ENCODE data around the gene NFATC1. TPM values are rescaled to one million over a fixed set of nuclear protein-coding genes. Genes with fewer than 3 reads are reported as not detected.

NFATC1 gene
- total RNA-seq, 2 donors from 2014 or later, result 1.6 to 4.3 TPM

GRCh38 chr18:79546781-79547272 lies 151.1 kb downstream of the NFATC1 start:
- DNase-seq, result no peak
- Histone ChIP-seq H3K36me3 (no peaks in the 10 kb centered on the region), H3K9me3 (no peaks in the 10 kb centered on the region), H3K9ac (ENCODE audit: low read depth in 2 of 2, low read length in 2 of 2) (no peak overlapping the region), H3K27me3 (no peaks in the 10 kb centered on the region), H3K4me1 (no peaks in the 10 kb centered on the region), H3K4me3 (no peak overlapping the region), H3K27ac (no peak overlapping the region)
- intact Hi-C loops (cut with DNase I), result no loop called here
- TF ChIP-seq, protein P1, sequence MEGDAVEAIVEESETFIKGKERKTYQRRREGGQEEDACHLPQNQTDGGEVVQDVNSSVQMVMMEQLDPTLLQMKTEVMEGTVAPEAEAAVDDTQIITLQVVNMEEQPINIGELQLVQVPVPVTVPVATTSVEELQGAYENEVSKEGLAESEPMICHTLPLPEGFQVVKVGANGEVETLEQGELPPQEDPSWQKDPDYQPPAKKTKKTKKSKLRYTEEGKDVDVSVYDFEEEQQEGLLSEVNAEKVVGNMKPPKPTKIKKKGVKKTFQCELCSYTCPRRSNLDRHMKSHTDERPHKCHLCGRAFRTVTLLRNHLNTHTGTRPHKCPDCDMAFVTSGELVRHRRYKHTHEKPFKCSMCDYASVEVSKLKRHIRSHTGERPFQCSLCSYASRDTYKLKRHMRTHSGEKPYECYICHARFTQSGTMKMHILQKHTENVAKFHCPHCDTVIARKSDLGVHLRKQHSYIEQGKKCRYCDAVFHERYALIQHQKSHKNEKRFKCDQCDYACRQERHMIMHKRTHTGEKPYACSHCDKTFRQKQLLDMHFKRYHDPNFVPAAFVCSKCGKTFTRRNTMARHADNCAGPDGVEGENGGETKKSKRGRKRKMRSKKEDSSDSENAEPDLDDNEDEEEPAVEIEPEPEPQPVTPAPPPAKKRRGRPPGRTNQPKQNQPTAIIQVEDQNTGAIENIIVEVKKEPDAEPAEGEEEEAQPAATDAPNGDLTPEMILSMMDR (IDR thresholded peaks at IDR 0.05), result no peak

DNA sequence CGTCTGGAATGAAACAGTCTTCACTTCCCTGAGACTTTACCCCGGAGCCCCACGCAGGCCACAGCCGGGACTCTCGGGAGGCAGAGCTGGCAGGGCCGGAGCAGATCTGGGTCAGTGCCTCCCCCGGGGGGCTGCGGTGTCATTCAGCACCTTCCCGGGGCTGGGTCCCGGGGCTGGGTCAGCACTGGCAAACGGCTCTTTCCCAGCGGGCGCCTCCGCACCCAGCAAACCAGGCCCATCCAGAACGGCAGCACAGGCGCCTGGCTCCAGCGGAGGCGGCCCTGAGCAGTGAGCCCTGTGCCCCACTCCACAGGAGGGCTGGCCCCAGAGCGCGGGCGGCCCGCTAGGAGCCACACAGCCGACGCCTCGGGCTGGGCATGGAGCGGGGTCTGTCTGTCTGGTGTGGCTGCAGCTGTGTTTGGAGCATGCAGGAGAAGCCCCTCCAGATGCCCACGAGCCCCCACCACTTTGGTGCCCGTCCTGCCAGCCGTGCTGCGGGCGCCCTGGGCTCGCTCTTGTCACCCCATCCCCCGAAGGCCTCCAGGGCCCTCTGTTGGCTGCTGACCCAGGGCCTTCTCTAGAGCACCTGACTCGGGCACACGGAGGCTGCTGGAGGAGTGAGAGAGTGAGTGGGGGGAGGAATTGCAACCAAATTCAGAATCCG lies 151.8 kb downstream of the NFATC1 start:
- H3K9ac ChIP-seq (ENCODE audit: low read depth in 2 of 2, low read length in 2 of 2), result no peak overlapping the region
- intact Hi-C loops (cut with DNase I), result no loop called here
- H3K4me3 ChIP-seq, result no peak overlapping the region
- H3K36me3 ChIP-seq, result no peaks in the 10 kb centered on the region
- no peaks in the 10 kb centered on the region for H3K27me3 ChIP-seq
- no peaks in the 10 kb centered on the region for H3K4me1 ChIP-seq
- no peaks in the 10 kb centered on the region for H3K9me3 ChIP-seq
- TF ChIP-seq, protein P1 (IDR thresholded peaks at IDR 0.05), result no peak
- DNase-seq, result no peak
- H3K27ac ChIP-seq, result no peak overlapping the region

DNA sequence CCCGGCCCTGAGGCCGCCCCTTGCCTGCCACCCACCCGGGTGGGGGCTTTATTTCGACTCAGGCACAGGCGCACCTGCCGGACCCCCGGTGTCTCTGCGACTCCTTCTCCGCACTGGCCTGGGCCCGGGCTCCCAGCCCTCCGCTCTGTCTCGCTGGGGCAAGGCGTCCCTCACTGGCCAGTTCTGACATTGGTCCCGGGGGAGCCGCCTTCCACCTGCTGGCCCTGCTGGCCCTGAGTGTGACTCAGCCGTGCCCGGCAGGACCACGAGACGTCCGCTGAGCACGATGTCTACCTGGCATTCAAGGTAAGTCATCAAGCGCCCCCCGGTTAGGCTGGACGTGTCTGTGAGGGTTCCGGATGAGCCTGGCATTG lies 152.3 kb downstream of the NFATC1 start:
- intact Hi-C loops (cut with DNase I), result no loop called here

DNA sequence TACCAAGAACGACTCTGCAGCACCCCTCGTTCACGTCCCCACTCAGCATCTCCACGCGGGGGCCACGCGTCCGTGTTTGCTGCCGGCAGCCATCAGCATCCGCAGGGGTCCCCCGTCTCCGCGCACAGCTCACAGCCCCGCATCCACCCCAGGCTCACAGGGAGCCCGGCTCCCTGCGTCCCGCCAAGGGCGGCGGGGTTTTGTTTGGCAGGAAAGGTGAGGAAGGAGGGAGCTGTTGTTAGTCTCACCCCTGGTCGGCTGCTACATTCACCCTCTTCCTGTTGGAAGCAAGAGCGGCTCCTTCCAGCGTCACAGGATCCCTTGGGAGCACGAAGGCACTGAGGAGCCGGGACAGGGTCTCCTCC lies 152.9 kb downstream of the NFATC1 start:
- intact Hi-C loops (cut with DNase I), result no loop called here
- no peak for DNase-seq
- no peaks in the 10 kb centered on the region for H3K27me3 ChIP-seq
- no peaks in the 10 kb centered on the region for H3K4me1 ChIP-seq
- no peak overlapping the region for H3K27ac ChIP-seq
- no peaks in the 10 kb centered on the region for H3K36me3 ChIP-seq
- no peaks in the 10 kb centered on the region for H3K9me3 ChIP-seq
- no peak overlapping the region for H3K4me3 ChIP-seq
- H3K9ac ChIP-seq (ENCODE audit: low read depth in 2 of 2, low read length in 2 of 2), result no peak overlapping the region
- TF ChIP-seq, protein P1 (IDR thresholded peaks at IDR 0.05), result no peak

More for the DNA sequence above, 152.3 kb downstream of the NFATC1 start:
- TF ChIP-seq, protein P1 (IDR thresholded peaks at IDR 0.05), result no peak
- Histone ChIP-seq H3K4me3 (no peak overlapping the region), H3K27me3 (no peaks in the 10 kb centered on the region), H3K36me3 (no peaks in the 10 kb centered on the region), H3K4me1 (no peaks in the 10 kb centered on the region), H3K9me3 (no peaks in the 10 kb centered on the region), H3K9ac (ENCODE audit: low read depth in 2 of 2, low read length in 2 of 2) (no peak overlapping the region), H3K27ac (no peak overlapping the region)
- no peak for DNase-seq

DNA sequence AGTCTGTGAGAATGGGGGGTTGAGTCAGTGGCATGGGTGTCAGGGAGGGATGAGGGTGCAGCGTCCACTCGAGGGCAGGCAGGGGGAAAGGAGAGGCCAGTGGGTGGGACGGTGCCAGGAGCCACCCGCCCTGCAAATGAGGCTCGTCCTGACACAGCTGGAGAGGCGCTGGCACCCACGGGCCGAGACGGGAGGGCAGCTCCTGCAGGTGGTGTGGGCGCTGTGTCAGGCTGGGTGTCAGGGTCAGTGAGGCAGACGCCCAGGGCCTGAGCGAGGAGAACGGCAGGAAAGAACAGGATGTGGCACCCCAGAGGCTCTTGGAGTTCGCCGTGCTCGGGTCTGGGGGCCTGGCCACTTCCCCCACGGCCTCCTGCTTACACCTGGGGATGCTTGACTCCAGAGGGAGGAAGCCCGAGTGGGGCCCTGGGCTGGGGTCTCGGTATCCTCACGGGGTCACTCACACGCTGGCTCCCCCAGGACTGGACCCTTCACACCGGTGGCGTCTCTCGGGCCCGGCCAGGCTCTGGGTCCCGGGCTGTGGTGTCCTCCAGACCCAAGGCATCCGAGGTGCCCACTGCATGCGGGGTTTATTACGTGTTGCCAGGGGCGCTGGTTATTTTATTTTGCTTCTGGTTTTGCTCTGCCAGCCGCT lies 153.4 kb downstream of the NFATC1 start:
- no peak overlapping the region for H3K27ac ChIP-seq
- no peaks in the 10 kb centered on the region for H3K27me3 ChIP-seq
- no peaks in the 10 kb centered on the region for H3K36me3 ChIP-seq
- TF ChIP-seq, protein P1 (IDR thresholded peaks at IDR 0.05), result no peak
- DNase-seq, result no peak
- no peaks in the 10 kb centered on the region for H3K9me3 ChIP-seq
- H3K4me1 ChIP-seq, result no peaks in the 10 kb centered on the region
- intact Hi-C loops (cut with DNase I), result no loop called here
- no peak overlapping the region for H3K9ac ChIP-seq (ENCODE audit: low read depth in 2 of 2, low read length in 2 of 2)
- H3K4me3 ChIP-seq, result no peak overlapping the region
